Karpas-422 (cell line): Measurements from ENCODE around the gene ATF7IP. TPM values are rescaled to one million over a fixed set of nuclear protein-coding genes. Genes with fewer than 3 reads are reported as not detected.

Experiments used
- DNase-seq: peaks from one replicate; pipeline ENCODE4 v3.0.0-alpha.2; 2015
- H2AFZ ChIP-seq: fragments of 200-600 bp; sonication (generic); 2 replicates; pipeline ENCODE4 v1.6.1; 2014; ENCODE audit warnings: antibody characterized with exemption, low read length, mixed read lengths
- H3K27ac ChIP-seq: fragments of 200-600 bp; sonication (generic); 2 replicates; pipeline ENCODE4 v1.5.1; 2014; ENCODE audit warnings: mild to moderate bottlenecking, low read length, moderate library complexity
- H3K27me3 ChIP-seq: fragments of 200-600 bp; sonication (generic); 2 replicates; pipeline ENCODE4 v1.6.1; 2014; ENCODE audit warnings: low read length, mixed read lengths
- H3K36me3 ChIP-seq: fragments of 200-600 bp; sonication (generic); 2 replicates; pipeline ENCODE4 v1.6.1; 2014; ENCODE audit warnings: low read length, mixed read lengths; ENCODE audit not compliant: insufficient read depth
- H3K4me1 ChIP-seq: fragments of 200-600 bp; sonication (generic); 2 replicates; pipeline ENCODE4 v1.6.1; 2014; ENCODE audit warnings: mild to moderate bottlenecking, low read length, mixed read lengths
- H3K4me2 ChIP-seq: fragments of 200-600 bp; sonication (generic); 2 replicates; pipeline ENCODE4 v1.6.1; 2014; ENCODE audit warnings: low read length, low read depth, mild to moderate bottlenecking; ENCODE audit not compliant: poor library complexity, severe bottlenecking
- H3K4me3 ChIP-seq: fragments of 200-600 bp; sonication (generic); 2 replicates; pipeline ENCODE4 v1.5.1; 2014; ENCODE audit warnings: mild to moderate bottlenecking, antibody characterized with exemption, low read length, mixed read lengths
- H3K79me2 ChIP-seq: fragments of 200-600 bp; sonication (generic); 2 replicates; pipeline ENCODE4 v1.6.1; 2014; ENCODE audit warnings: mild to moderate bottlenecking, low read length, mixed read lengths
- H3K9ac ChIP-seq: fragments of 200-600 bp; sonication (generic); 2 replicates; pipeline ENCODE4 v1.6.0; 2014; ENCODE audit warnings: low read length
- H3K9me2 ChIP-seq: fragments of 200-600 bp; sonication (generic), shearing (Covaris generic); replicated peaks from 2 replicates; pipeline ENCODE4 v1.6.0; 2014; ENCODE audit warnings: mild to moderate bottlenecking, low read length, moderate library complexity; ENCODE audit not compliant: insufficient read depth
- H3K9me3 ChIP-seq: fragments of 300-700, 200-600 bp; sonication (generic); 2 replicates; pipeline ENCODE4 v1.6.1; 2014; ENCODE audit warnings: low read length, mixed read lengths
- H4K20me1 ChIP-seq: fragments of 200-600 bp; sonication (generic); 2 replicates; pipeline ENCODE4 v1.6.1; 2014; ENCODE audit warnings: mild to moderate bottlenecking, antibody characterized with exemption, low read length, low read depth; ENCODE audit not compliant: insufficient read depth
- total RNA-seq: library from RNA; depleted of rRNA; stranded (reverse); fragments of >200 nt; shearing (Covaris generic); gene quantifications from 2 replicates; pipeline ENCODE4 v1.2.3, GENCODE V29; 2014; ENCODE audit warnings: low replicate concordance

ATF7IP gene
- total RNA-seq, 1 experiment from 2014 or later, result 88.4 TPM

DNA sequence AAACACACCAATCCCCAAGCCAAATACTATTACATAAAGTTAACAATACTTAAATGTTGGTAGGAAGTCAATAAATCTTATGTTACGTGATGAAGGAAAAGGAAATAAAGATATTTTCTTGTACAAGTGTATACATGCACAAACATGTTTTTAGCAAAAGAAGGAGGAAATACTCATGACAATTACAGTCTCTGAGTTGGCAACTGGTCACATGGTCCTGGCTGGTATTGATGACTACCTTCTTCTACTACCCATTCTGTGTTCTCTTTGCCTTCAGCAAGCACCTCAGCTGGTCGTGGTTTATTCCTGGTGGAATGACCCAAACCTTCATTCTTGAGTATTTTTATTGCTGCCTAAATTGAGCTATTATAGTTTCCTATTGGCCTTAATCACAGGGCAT is 117.4 kb downstream of the ATF7IP start:
- Histone ChIP-seq H3K4me1 (no peaks in the 10 kb centered on the region), H2AFZ (no peak overlapping the region), H3K9ac (no peak overlapping the region), H3K27me3 (no peaks in the 10 kb centered on the region), H3K4me3 (no peak overlapping the region), H3K9me3 (no peaks in the 10 kb centered on the region), H3K27ac (no peak overlapping the region), H3K79me2 (0 out of 2 replicates have a peak, but pooled peaks cover 3% of the 10 kb centered on the region), H3K36me3 (peaks cover 32% of the 10 kb centered on the region; the same call in 1 of the 2 replicates), H4K20me1 (no peaks in the 10 kb centered on the region), H3K4me2 (no peak overlapping the region), H3K9me2 (no peaks in the 10 kb centered on the region)
- no peak for DNase-seq

DNA sequence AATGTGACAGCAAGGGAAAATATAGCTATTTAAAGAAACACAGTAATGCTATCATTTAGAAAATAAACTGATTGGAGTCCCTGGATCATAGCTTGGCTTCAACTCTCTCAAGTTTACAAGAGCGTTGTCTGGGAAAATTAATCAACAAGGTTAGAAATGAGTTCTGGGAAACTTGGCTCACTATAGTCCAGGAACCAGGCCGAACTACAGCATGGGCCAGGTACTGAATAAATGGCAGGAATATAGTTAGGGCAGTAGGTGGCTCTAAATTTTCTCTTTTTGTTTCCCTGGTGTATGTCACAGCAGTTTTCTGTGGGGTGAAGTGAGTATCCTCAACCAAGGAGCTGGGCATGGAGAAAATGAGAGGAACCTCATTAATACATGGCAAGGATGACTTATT is 129.8 kb downstream of the ATF7IP start:
- H3K4me2 ChIP-seq, result no peak overlapping the region
- no peaks in the 10 kb centered on the region for H3K79me2 ChIP-seq
- no peaks in the 10 kb centered on the region for H3K9me3 ChIP-seq
- no peak overlapping the region for H3K27ac ChIP-seq
- no peak overlapping the region for H3K9ac ChIP-seq
- H3K9me2 ChIP-seq, result no peaks in the 10 kb centered on the region
- no peaks in the 10 kb centered on the region for H4K20me1 ChIP-seq
- H3K4me3 ChIP-seq, result no peak overlapping the region
- no peak for DNase-seq
- peaks cover 32% of the 10 kb centered on the region for H3K36me3 ChIP-seq
- no peak overlapping the region for H2AFZ ChIP-seq
- no peaks in the 10 kb centered on the region for H3K4me1 ChIP-seq
- H3K27me3 ChIP-seq, result no peaks in the 10 kb centered on the region

DNA sequence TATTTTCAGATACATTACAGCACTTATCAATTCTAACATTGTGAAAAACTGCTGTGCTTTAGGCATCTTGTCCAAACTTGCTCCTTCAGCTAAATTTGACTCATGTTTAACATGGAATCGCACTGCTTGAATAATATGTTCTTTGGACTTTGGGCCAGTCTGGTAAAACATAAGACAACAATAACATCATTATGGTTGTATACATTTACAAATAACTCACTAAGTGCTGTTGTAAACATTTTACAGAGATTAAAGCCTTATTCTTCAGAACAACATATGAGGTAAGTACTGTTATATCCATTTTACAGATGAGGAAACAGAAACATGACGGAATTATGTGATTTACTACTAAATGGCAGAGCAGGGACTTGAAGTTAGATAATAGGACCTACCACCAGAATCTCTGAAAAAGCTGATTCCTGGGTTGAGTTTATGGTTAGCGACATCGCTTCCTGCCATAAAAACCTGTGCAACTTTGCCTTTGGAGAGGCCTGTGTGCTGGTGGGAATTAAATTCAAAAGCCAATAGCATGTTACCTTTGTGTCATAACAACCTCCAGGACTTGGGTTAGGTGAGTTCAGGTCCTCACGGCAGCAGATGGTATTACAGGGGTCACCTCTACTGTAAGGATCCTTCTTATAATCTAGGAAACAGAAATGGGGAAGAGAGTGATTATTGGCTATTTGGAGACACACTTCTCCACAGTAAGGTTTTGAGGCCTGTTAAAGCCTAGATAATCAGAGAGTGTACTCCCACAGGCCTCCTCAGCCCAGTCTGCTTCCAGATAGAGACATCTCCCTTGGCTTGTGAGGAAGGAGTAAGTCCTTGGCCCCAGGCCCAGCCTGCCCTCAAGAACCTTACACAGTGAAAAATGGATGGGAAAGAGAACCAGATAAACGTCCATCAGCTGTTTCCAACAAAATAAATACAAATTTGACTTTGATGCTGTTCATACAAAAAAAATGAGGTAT is 140.4 kb downstream of the ATF7IP start:
- H3K9me2 ChIP-seq, result no peaks in the 10 kb centered on the region
- no peaks in the 10 kb centered on the region for H4K20me1 ChIP-seq
- no peak overlapping the region for H3K4me2 ChIP-seq
- no peak overlapping the region for H3K9ac ChIP-seq
- no peaks in the 10 kb centered on the region for H3K27me3 ChIP-seq
- H3K79me2 ChIP-seq, result no peaks in the 10 kb centered on the region
- H3K27ac ChIP-seq, result no peak overlapping the region
- H3K4me1 ChIP-seq, result peaks cover 9% of the 10 kb centered on the region
- DNase-seq, result no peak
- H3K9me3 ChIP-seq, result no peaks in the 10 kb centered on the region
- H3K36me3 ChIP-seq, result peaks cover 16% of the 10 kb centered on the region; the same call in 1 of the 2 replicates
- H3K4me3 ChIP-seq, result no peak overlapping the region
- no peak overlapping the region for H2AFZ ChIP-seq

- H3K9ac ChIP-seq, result no peak overlapping the region
- no peak overlapping the region for H3K4me2 ChIP-seq
- H3K4me1 ChIP-seq, result peaks cover 12% of the 10 kb centered on the region
- H3K9me3 ChIP-seq, result no peaks in the 10 kb centered on the region
- no peak overlapping the region for H2AFZ ChIP-seq
- H3K79me2 ChIP-seq, result no peaks in the 10 kb centered on the region
- H3K27ac ChIP-seq, result no peak overlapping the region
- H4K20me1 ChIP-seq, result no peaks in the 10 kb centered on the region
- DNase-seq, result no peak
- H3K36me3 ChIP-seq, result peaks cover 7% of the 10 kb centered on the region; the same call in 1 of the 2 replicates
- H3K27me3 ChIP-seq, result no peaks in the 10 kb centered on the region
- H3K9me2 ChIP-seq, result no peaks in the 10 kb centered on the region
- H3K4me3 ChIP-seq, result no peak overlapping the region
Observed at GRCh38 chr12:14510574-14510973, 145.1 kb downstream of the ATF7IP start.

DNA sequence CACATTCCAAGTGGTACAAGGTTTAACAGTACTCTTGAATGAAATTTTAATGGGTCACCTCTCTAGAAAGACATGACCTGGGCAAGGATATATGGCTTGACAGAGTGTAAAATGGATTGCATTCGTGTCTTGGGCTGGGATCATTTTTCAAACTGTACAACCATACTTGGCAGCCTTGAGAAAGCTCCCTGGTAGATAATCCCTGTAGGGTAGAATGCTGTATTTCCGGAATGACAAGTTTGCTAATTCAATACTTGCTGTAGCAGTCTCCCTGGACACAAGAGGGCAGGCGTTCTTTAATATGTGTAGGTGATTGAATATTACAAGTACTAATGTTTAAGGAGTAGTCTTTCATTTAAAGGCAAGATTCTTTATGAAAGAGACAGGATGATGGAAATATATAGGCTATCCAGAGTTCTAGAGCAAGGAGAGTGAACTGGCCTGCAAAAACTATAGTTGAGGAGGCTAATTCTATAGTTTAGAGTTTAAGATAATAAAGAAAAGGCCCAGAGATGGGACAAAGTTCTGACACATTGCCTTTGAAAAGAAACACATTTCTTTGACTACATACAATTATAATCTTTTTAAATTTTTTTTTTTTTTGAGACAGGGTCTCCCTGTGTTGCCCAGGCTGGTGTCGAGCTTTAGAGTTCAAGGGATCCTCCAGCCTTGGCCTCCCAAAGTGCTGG is 148.8 kb downstream of the ATF7IP start:
- Histone ChIP-seq H4K20me1 (no peaks in the 10 kb centered on the region), H3K4me1 (peaks cover 12% of the 10 kb centered on the region), H3K27me3 (no peaks in the 10 kb centered on the region), H3K36me3 (no peaks in the 10 kb centered on the region), H3K79me2 (no peaks in the 10 kb centered on the region), H3K4me3 (no peak overlapping the region), H3K4me2 (no peak overlapping the region), H3K9me2 (no peaks in the 10 kb centered on the region), H3K9ac (no peak overlapping the region), H3K9me3 (no peaks in the 10 kb centered on the region), H2AFZ (no peak overlapping the region), H3K27ac (no peak overlapping the region)
- DNase-seq, result peak; percentile 83

DNA sequence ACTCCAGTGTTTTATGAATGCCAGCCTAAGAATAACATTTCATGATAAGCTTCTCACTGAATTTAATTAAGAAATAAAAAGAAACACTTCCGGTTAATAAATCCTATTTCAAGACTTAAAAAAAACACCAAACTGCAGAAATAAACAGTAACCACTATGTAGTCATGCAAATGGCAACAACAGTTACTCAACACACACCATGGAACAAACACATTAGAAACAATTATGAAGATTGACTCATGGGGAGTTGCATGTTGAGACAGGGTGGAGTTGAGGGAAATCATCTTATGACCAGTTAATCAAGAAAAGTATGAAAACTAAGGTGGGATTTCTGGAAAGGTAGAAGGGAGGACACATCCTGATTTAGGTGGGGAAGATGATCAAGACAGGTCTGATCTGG is 149.5 kb downstream of the ATF7IP start:
- no peak overlapping the region for H2AFZ ChIP-seq
- H3K4me3 ChIP-seq, result no peak overlapping the region
- no peaks in the 10 kb centered on the region for H3K9me2 ChIP-seq
- H3K4me1 ChIP-seq, result peaks cover 10% of the 10 kb centered on the region
- H4K20me1 ChIP-seq, result no peaks in the 10 kb centered on the region
- no peaks in the 10 kb centered on the region for H3K27me3 ChIP-seq
- no peaks in the 10 kb centered on the region for H3K9me3 ChIP-seq
- DNase-seq, result no peak
- no peaks in the 10 kb centered on the region for H3K79me2 ChIP-seq
- H3K9ac ChIP-seq, result no peak overlapping the region
- no peak overlapping the region for H3K4me2 ChIP-seq
- no peak overlapping the region for H3K27ac ChIP-seq
- no peaks in the 10 kb centered on the region for H3K36me3 ChIP-seq

DNA sequence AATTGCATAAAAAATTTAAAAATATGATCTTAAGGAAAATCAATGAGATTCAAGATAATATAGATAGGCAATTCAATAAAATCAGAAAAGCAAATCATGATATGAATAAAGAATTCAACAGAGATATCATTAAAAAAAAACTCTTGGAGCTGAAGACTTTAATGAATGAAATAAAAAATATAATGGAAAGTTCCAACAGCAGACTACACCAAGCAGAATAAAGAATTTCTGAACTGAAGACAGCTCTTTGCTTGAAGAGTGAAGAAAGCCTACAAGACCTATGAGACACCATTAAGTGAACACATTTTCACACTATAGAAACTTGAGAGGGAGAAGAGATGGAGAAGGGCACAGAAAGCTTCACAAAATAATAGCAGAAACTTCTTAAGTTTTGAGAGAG is 156.3 kb downstream of the ATF7IP start:
- Histone ChIP-seq H4K20me1 (no peaks in the 10 kb centered on the region), H3K4me1 (no peaks in the 10 kb centered on the region), H2AFZ (no peak overlapping the region), H3K9me2 (no peaks in the 10 kb centered on the region), H3K27me3 (no peaks in the 10 kb centered on the region), H3K9ac (no peak overlapping the region), H3K4me2 (no peak overlapping the region), H3K9me3 (peaks cover 26% of the 10 kb centered on the region), H3K79me2 (no peaks in the 10 kb centered on the region), H3K27ac (no peak overlapping the region), H3K4me3 (no peak overlapping the region), H3K36me3 (no peaks in the 10 kb centered on the region)
- DNase-seq, result no peak

DNA sequence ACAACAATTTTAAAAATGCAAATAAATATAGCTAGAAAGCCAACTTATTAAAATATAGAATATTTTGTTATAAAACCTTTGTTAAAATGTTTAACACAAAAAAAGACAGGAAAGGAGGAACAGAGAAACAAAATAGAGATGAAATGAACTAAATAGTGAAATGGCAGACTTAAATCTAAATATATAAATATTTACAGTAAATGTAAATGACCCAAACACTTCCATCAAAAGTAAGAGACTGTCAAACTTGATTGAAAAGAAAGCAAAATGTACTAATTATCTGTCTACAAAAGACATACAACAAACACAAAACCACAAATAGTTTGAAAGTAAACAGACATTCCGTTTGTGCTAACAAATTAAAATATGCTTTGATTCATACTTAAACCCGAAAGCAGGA is 160.5 kb downstream of the ATF7IP start:
- H2AFZ ChIP-seq, result no peak overlapping the region
- no peak overlapping the region for H3K27ac ChIP-seq
- no peak overlapping the region for H3K4me2 ChIP-seq
- H3K9me3 ChIP-seq, result peaks cover 23% of the 10 kb centered on the region
- H3K79me2 ChIP-seq, result no peaks in the 10 kb centered on the region
- no peaks in the 10 kb centered on the region for H3K9me2 ChIP-seq
- no peaks in the 10 kb centered on the region for H4K20me1 ChIP-seq
- no peaks in the 10 kb centered on the region for H3K36me3 ChIP-seq
- no peaks in the 10 kb centered on the region for H3K27me3 ChIP-seq
- no peaks in the 10 kb centered on the region for H3K4me1 ChIP-seq
- H3K4me3 ChIP-seq, result no peak overlapping the region
- no peak overlapping the region for H3K9ac ChIP-seq
- DNase-seq, result no peak
